Measurements from ENCODE around the gene OMP. TPM values are rescaled to one million over a fixed set of nuclear protein-coding genes. Genes with fewer than 3 reads are reported as not detected.
"Not testable (repeated sequence)": the region's sequence is repeated elsewhere in the genome, so short reads cannot be mapped to it uniquely, and the experiment has no call there.

The OMP gene, protein sequence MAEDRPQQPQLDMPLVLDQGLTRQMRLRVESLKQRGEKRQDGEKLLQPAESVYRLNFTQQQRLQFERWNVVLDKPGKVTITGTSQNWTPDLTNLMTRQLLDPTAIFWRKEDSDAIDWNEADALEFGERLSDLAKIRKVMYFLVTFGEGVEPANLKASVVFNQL
- total RNA-seq: not detected in 2 replicates

- intact Hi-C loops (cut with micrococcal nuclease): no loop called here
Observed at GRCh38 chr11:77102246-77103210, at the start of gene OMP. OMP (plus strand) TSS chr11:77102840; CDS start chr11:77102840, 0 bp downstream.

DNA sequence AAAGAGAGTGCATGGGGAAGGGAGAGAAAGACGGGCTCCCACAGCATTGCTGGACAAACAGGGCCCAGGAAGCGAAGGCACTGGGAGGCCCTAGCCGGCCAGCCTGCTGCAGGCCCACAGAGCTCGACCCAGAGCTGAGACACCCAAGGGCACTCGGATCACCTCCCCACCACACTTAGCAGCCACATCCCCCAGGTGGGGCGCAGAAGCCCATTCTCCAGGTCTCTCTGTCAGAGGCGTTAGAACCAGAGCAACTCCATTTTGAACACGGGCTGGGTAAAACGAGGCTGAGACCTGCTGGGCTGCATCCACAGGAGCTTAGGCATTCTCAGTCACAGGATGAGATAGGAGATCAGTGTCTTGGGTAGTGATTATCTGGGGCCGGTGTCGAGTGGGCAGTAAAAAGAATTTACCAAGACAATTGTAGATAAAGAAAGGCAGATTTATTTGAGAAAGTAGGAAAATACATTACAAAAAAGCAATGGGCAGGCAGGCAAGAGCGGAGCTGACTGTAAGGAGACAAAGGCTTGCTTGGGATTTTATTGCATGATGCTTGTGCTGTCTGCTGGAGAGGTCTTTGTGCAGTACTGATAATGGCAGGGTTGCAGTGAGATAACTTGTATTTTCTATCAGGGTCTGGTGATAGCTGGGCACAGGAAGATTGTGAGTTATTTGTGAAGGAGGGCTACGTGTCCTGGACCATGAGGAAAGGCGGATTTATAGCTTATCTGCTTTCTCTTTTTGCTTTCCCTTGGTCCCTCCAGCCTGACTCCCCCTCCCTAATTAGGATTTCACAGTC, 49.2 kb upstream of the OMP start:
- intact Hi-C loops (cut with micrococcal nuclease): no loop called here

GRCh38 chr11:77054084-77054483, 48.6 kb upstream of the OMP start:
- intact Hi-C loops (cut with micrococcal nuclease): no loop called here

GRCh38 chr11:77055101-77055561, 47.5 kb upstream of the OMP start:
- intact Hi-C loops (cut with micrococcal nuclease): no loop called here

DNA sequence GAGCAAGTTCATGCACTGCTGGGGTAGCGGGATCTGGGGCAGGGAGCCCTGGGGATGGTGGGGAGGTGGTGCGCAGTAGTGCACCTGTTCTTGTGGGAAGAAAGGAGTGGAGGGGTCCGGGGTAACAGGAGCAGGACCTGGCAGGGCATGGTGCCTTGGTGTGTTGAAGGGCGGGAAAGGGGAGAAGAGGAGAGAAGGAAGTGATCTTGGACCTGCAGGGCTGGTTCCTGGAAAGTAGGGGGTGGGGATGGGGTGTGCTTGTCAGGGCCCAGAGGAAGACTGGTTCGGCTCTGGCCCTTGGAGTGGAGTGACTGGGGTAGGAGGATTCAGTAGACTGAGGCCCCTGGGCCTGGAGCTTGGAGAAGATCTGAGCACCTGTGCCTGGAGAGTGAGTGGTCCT, 46.7 kb upstream of the OMP start:
- intact Hi-C loops (cut with micrococcal nuclease): no loop called here

DNA sequence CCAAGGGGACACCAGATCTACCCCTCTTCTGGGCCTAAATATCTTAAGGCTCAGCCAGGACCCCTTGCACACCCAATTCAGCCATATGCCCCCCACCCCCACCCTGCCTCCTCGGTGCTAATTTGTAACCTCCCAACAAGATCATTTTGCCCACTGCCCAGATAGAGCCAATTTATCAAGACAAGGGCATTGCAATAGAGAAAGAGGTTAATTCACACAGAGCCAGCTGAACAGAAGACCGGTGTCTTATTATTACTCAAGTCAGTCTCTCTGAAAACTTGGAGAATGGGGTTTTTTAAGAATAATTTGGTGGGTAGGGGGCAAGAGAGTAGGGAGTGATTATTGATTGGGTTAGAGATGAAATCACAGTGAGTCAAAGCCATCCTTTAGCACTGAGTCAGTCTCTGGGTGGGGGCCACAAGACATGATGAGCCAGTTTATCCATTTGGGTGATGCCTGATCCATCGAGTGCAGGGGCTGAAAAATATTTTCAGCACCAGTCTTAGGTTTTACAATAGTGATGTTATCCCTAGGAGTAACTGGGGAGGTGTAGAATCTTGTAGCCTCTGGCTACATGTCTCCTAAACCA, 45.7 kb upstream of the OMP start:
- intact Hi-C loops (cut with micrococcal nuclease): no loop called here

- intact Hi-C loops (cut with micrococcal nuclease): no loop called here
Observed at GRCh38 chr11:77057938-77058474, 44.6 kb upstream of the OMP start.

DNA sequence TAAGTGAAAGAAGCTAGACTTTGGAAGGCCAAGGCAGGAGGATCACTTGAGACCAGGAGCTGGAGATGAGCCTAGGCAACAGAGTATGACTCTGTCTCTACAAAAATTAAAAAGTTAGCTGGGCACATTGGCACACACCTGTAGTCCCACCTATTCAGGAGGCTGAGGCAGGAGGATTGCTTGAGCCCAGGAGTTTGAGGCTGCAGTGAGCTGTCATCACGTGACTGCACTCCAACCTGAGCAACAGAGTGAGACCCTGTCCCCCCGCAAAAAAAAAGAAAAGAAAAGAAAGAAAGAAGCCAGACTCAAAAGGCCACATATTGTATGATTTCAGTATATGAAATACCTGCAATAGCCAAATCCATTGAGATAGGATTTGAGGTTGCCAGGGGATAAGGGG, 43.7 kb upstream of the OMP start:
- intact Hi-C loops (cut with micrococcal nuclease): no loop called here

DNA sequence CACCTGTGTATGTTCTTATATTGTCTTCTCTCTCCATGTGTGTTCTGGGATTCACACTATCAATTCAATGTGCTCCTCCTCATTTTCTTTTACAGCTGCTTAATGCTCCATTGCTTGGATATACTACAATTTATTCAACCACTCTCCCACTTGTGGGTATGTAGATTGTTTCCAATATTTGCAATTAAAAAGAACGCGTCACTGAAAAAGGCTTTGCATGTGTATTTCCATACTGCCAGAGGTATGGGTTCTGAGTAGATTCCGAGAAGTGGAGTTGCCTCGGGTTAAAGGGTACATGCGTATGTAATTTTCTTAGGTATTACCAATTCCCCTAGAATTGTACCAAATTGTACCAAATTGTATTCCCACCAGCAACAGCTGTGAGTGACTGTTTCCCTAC, 42.8 kb upstream of the OMP start:
- intact Hi-C loops (cut with micrococcal nuclease): no loop called here

DNA sequence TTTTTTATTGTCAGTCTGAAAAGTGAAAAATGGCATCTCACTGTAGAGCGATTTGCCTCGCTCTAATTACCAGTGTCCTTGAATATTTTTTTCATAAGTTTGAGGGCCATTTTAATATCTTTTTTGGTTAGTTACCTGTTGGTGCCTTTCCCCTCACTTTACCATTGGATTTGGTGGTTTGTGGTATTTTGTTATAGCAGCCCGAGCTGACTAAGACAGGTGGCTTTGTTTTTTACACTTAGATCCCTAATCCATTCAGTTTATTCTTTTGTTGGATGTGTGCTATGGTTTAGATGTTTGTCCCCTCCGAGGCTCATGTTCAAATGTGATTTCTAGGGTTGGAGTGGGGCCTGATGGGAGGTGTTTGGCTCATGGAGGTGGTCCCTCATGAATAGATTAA, 42.4 kb upstream of the OMP start:
- intact Hi-C loops (cut with micrococcal nuclease): no loop called here

DNA sequence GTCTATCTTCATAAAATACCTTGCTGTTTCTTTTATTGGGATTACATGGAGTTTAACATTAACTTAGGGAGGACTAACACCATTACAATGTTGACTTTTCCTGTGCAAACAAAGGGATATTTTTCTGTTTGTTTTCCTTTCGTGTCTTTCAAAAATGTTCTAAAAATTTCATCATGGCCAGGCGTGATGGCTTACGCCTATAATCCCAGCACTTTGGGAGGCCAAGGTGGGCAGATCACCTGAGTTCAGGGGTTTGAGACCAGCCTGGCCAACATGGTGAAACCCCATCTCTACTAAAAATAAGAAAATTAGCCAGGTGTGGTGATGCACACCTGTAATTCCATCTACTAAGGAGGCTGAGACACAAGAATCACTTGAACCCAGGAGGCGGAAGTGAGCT, 41.4 kb upstream of the OMP start:
- intact Hi-C loops (cut with micrococcal nuclease): not testable (repeated sequence)

DNA sequence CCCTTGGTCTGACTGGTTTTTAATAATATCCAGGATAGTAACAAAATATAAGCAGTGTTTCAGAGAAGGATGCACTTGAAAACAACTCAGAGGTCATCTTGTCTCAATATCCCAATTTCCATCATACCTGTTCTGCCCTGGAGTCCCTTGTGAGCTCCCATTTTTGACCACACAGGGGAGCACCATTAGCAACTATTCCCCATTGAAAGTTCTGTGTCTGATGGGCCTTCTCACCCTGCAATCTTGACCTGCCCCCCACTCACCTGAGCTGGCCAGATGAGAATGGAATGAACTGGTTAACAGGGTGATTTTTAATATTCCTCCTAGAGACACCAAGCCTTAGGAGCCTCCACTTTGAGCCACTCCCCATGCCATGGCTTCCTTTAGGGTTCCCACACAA, 39.7 kb upstream of the OMP start:
- intact Hi-C loops (cut with micrococcal nuclease): no loop called here

DNA sequence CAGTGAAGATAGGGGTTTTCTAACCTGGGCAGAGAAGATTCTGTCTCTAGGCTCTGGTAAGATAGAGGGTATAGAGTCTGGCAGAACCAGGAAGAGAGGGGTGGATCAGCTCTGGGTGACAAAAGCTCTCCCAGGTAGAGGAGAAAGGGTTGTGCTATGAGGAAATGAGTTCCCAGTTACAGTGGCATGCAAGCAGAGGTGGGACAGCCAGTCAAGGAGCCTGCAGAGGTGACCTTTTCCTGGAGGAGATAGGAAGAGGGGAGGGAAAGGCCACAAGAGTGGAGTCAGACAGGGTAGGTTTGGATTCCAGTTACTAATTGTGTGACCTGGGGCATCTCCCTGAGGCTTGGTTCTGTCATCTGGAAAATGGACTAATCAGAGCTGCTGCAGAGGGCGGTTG, 39.2 kb upstream of the OMP start:
- intact Hi-C loops (cut with micrococcal nuclease): no loop called here

- intact Hi-C loops (cut with micrococcal nuclease): no loop called here
Observed at GRCh38 chr11:77063861-77064260, 38.8 kb upstream of the OMP start.

- intact Hi-C loops (cut with micrococcal nuclease): no loop called here
Observed at GRCh38 chr11:77064648-77065217, 37.9 kb upstream of the OMP start.

DNA sequence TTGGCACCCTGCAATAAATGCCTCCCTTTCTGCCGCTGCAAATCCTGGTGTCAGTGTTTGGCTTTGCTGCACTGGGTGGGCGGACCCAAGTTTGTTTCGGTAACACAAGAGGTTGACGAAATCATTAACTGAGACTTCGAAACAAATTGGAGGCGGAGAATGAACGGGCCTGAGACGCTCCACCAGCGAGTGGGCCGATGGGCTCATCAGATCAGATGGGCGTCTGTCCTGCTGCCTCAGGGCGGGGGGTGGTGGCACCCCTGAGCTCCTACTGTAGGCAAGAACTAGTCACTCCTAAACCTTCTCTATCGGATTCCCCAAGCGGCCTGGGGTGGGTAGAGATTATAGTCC, 36.8 kb upstream of the OMP start:
- intact Hi-C loops (cut with micrococcal nuclease): loop anchor here (1.0 to 2.0 kb wide), 3 partner anchors 17 to 25 kb away; no protein-coding TSS in a partner anchor

DNA sequence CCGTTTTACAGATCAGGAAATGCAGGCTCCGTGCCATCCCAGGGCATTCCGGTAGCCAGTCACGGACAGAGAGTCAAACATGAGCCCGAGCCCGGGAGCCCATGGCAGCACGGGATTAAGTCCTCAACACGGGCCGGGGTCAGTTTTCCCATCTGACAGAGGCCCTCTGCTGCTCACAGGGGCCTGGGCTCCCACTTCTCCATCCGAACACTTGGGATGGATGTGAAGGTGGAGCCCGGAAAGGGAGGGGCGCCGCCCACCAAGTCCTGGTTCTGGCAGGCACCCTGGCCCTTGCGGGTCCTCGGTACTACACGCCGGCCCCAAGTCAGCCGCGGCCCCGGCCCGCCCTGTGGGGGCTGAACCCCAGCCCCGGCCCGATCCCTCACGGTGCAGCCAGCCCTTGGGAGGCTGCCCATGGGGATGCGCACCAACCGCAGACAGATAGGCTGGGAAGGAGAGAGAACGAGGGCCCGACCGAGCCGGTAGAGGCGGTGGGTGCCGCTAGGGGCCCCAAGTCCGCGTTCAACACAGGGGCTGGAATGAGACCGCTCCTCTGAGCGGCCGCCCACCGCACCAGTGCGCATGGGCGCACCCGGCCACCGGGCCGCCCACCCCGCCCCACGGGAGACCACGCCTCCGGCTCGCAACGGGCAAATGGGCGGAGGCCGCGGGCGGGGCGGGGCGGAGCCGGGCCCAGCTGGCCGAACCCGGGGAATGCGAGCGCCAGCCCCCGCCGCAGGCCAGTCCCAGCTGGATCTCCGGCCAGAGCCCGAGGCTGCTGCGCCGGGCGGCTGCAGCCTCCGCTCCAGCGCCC, 36.2 kb upstream of the OMP start, which contains the start of gene CAPN5:
TSS of gene CAPN5 (plus strand) at position 743 of the 814 bp plus-strand sequence. CDS start 17,916 bp downstream, outside the sequence.
- intact Hi-C loops (cut with micrococcal nuclease): loop anchor here (1.0 to 2.0 kb wide), 3 partner anchors 16 to 24 kb away; no protein-coding TSS in a partner anchor

DNA sequence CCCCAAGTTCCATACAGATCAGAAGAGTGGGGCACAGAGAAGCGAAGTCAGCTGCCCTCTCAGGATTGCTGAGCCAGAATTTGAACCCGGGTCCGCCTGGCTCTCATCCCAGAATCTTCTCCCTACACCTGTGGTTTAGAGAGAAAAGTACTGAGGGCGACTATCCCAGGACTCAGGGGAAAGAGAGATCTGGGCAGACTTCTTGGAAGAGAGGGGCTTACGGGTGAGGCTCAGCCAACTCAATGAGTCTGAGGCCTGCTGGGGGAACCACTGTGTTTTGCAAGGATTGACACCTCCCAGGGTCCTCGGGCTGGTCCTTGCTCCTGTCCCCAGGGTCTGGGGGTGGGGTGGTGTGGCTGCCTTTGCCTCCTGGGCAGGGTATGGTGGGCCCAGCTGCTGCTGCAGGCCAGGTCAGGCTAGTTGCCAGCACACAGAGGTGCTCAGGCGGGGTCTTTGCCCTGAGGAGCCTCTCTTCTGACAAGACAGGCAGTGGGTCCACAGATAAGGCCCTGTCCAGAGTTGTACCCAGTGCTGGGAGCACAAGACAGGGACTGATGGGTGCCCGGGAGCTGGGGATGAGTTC, 34.7 kb upstream of the OMP start:
- intact Hi-C loops (cut with micrococcal nuclease): loop anchor here (2.0 kb wide), 2 partner anchors 15 to 23 kb away; no protein-coding TSS in a partner anchor
